GM10248 (cell line): ENCODE data around the gene MCAM.

Source experiments
- CTCF ChIA-PET: fragments of 300-600 bp; sonication (Branson Sonifier 250); formaldehyde crosslinking; extraction: SDS; loops from one replicate; lab custom pipeline; 2021; ENCODE audit warnings: antibody characterized with exemption; lab: Yijun Ruan, JAX
- POLR2A ChIA-PET: fragments of 350-650 bp; sonication (Branson Sonifier 250); formaldehyde crosslinking; extraction: SDS; loops from one replicate; lab custom pipeline; 2020; ENCODE audit warnings: antibody characterized with exemption; lab: Yijun Ruan, JAX
- DNase-seq: peaks from one replicate; pipeline ENCODE4 v3.0.0; 2012; ENCODE audit errors: extremely low spot score
- CTCF ChIP-seq: IDR thresholded peaks from 2 replicates; pipeline ENCODE4 v1.5.1; 2012; ENCODE audit warnings: mild to moderate bottlenecking, low read depth; ENCODE audit errors: extremely low read depth, missing control alignments, control extremely low read depth

Gene MCAM

GRCh38 chr11:119337581-119338317 lies 20.8 kb upstream of the MCAM start:
- POLR2A ChIA-PET, result no interaction called here
- CTCF ChIA-PET, result interaction anchor here (0.6 to 5.9 kb wide), 39 partner anchors 9 to 1749 kb away, joined by 3 to 131 read pairs (median 4); partner anchors contain the start of genes MFRP, NLRX1 and USP2
- no peak for TF ChIP-seq CTCF
- no peak for DNase-seq

DNA sequence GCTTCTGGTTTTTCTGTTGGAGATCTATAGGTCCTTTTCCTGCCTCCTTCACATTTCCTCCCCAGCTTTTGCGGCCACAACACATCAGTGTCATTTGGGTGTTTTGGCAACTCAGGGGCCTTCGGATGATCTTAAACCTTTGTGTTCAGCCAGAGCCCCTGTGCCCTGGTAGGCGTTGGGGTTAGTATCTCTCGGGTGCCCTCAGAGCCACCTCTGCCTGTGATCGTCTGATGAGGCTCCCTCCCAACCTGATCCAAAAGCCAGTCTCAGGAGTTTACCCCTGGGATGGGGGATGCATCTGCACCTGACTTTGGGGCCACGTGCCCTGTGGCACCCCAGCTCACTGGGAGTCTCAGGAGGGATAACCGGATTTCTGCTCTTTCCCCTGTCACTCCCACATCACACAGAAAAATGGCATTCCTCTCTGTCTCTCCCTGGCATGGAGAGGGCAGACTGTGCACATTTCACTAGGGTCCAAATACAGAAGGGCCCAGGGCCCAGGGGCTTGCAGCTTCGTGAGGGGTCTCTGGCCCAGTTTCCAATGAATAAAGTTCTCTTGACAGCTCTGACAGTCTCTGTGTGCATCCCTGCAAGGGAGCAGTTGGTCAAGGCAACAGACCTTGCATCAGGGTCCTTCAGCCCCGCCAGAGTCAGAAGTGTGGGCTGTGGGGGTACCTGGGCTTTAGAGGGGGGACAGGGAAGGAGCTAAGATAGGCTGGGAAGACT lies 20.0 kb upstream of the MCAM start:
- ChIA-PET POLR2A (interaction anchor here (0.6 kb wide), 1 partner anchor 221 kb away, joined by 5 read pairs; no protein-coding TSS in a partner anchor), CTCF (interaction anchor here (0.6 to 5.9 kb wide), 16 partner anchors 9 to 1748 kb away, joined by 3 to 131 read pairs (median 10); no protein-coding TSS in a partner anchor)
- no peak for TF ChIP-seq CTCF
- DNase-seq, result no peak

DNA sequence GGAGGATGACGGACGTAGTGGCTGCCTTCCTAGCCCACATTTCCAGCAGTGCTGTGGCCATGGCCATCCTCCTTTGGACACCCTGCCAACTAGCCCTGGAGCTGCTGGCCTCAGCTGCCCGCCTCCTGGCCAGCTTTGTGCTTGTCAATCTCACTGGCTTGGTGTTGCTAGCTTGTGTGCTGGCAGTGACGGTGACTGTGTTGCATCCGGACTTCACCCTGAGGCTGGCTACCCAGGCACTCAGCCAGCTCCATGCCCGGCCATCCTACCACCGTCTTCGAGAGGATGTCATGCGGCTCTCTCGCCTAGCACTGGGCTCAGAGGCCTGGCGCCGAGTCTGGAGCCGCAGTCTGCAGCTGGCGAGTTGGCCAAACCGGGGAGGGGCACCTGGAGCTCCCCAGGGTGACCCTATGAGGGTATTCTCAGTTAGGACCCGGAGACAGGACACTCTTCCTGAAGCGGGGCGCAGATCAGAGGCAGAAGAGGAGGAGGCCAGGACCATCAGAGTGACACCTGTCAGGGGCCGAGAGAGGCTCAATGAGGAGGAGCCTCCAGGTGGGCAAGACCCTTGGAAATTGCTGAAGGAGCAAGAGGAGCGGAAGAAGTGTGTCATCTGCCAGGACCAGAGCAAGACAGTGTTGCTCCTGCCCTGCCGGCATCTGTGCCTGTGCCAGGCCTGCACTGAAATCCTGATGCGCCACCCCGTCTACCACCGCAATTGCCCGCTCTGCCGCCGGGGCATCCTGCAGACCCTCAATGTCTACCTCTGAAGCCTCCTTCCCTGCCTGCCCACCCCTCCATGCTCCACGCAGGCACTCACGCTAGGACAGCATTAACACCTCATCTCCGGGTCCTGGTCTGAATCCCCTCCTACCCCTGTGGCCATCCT lies 19.0 kb upstream of the MCAM start:
- DNase-seq, result no peak
- POLR2A ChIA-PET, result no interaction called here
- TF ChIP-seq CTCF, result no peak
- CTCF ChIA-PET, result interaction anchor here (0.9 to 6.0 kb wide), 5 partner anchors 13 to 191 kb away, joined by 3 to 69 read pairs (median 3); no protein-coding TSS in a partner anchor

- DNase-seq, result no peak
- POLR2A ChIA-PET, result no interaction called here
- no peak for TF ChIP-seq CTCF
- CTCF ChIA-PET, result interaction anchor here (0.9 to 6.0 kb wide), 5 partner anchors 13 to 190 kb away, joined by 3 to 69 read pairs (median 3); no protein-coding TSS in a partner anchor
These were observed 18.2 kb upstream of the MCAM start for GRCh38 chr11:119335091-119335654.

DNA sequence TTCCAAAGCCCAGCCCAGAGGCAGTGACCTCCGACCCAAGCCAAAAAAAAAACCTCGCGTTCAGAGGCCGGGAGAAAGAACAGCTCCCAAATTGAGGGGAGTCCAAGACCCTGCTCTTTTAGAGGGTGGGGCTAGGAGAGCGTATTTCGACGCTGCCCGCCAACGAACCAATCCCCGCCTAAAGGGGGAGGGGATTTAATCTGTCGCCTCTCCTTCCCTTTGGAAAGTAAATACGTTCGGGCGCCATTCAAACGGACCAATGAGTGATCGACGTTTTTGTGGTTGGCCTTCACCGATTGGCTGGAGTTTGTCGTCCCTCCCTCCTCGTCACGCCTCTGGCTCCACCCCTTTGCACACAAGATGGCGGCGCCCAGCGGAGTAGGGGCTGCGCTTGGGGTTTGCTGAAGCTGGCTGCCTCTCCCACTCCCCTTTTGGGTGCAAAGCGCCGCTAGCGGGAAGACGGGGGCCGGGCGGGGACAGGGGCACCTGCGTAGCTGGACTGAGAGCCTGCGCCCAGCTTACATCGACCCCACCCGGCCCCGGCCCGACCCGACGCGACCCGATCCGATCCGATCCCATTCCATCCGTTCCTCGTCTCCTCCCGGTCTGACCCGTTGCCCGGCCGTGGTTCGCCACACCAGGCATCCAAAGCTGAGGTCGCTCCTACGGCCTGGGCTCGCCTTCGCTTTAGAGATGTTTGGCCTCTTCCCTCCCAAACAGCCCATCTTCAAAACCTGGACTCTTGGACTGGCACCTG lies 17.4 kb upstream of the MCAM start, which contains the start of gene RNF26:
RNF26 (plus strand) TSS at position 354 of the 757 bp plus-strand sequence. CDS start 596 bp downstream, outside the sequence.
- DNase-seq, result peak; percentile 99
- TF ChIP-seq CTCF, result no peak
- ChIA-PET POLR2A (no interaction called here), CTCF (interaction anchor here (0.9 to 6.0 kb wide), 2 partner anchors 12 to 22 kb away, joined by 3 to 69 read pairs; no protein-coding TSS in a partner anchor)
